ENCODE measurements around the gene SPATA46.

The SPATA46 gene

DNA sequence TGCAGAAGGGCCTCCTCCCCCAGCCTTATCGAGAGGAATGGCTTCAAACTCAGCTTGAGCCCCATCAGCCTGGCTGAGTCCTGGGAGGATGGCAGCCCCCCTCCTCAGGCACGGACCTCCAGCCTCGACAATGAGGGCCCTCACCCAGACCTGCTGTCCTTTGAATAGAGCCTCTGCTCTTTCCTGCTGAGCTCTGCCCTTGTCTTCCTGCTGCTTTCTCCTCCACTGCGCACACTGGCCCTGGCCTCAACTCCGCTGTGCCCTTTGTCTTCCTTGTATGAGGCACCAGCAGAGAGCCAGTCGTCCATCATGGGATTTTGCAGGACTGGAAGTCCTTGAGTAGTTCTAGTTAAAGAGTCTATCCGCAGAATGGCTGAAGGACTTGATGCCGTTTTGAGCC lies 6.9 kb upstream of the SPATA46 start:
- no peak overlapping the region for H3K56ac ChIP-seq (ENCODE audit: low read length)
- no peaks in the 10 kb centered on the region for H3K27me3 ChIP-seq (ENCODE audit: insufficient read depth, low read length, poor library complexity)
- no peaks in the 10 kb centered on the region for H3K79me1 ChIP-seq (ENCODE audit: low read length)
- H3K4me1 ChIP-seq (ENCODE audit: control insufficient read depth, low read depth, low read length): no peaks in the 10 kb centered on the region
- no peak overlapping the region for H2AK5ac ChIP-seq (ENCODE audit: low read length)
- H2BK120ac ChIP-seq (ENCODE audit: low read depth, low read length): no peak overlapping the region
- no peak overlapping the region for H2BK15ac ChIP-seq (replicated peaks; ENCODE audit: low read depth)
- no peak overlapping the region for H3K4ac ChIP-seq (ENCODE audit: low read depth, low read length)
- H3K4me2 ChIP-seq (ENCODE audit: low read length): no peak overlapping the region
- no peak overlapping the region for H3K23ac ChIP-seq (ENCODE audit: low read length)
- H3K4me3 ChIP-seq (ENCODE audit: low read length): no peak overlapping the region
- no peak overlapping the region for H3K9ac ChIP-seq (ENCODE audit: low read length)
- H2BK5ac ChIP-seq (ENCODE audit: low read length): no peak overlapping the region
- no peak for DNase-seq
- no peak overlapping the region for H3K18ac ChIP-seq (ENCODE audit: low read length)
- H3K27ac ChIP-seq (ENCODE audit: low read depth, low read length): no peak overlapping the region
- H3K79me2 ChIP-seq (ENCODE audit: control insufficient read depth, insufficient read depth, low read length): no peaks in the 10 kb centered on the region
- H4K5ac ChIP-seq (ENCODE audit: low read length): no peak overlapping the region
- no peak overlapping the region for H4K8ac ChIP-seq (ENCODE audit: low read depth, low read length)
- WGBS (ENCODE audit: extremely low coverage, insufficient coverage, low lambda C conversion rate): no CpG with 5 or more reads among the region's 8 CpGs
- no peaks in the 10 kb centered on the region for H3K36me3 ChIP-seq (ENCODE audit: control insufficient read depth, insufficient read depth, low read length)

DNA sequence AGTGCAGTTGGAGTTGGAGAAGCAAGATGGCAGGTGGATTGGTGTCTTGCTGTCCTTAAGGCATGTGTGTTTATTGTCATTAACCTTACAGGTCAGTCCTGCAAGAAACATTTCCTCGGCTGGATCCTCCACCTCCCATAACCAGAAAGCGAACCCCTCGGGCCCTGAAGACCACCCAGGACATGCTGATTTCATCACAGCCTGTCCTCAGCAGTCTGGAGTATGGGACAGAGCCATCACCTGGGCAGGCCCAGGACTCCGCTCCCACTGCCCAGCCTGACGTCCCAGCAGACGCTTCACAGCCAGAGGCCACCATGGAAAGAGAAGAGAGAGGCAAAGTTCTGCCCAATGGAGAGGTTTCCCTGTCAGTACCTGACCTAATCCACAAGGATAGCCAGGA lies 6.4 kb upstream of the SPATA46 start:
- Histone ChIP-seq H2BK120ac (ENCODE audit: low read depth, low read length) (no peak overlapping the region), H2BK5ac (ENCODE audit: low read length) (no peak overlapping the region), H3K4ac (ENCODE audit: low read depth, low read length) (no peak overlapping the region), H3K79me1 (ENCODE audit: low read length) (no peaks in the 10 kb centered on the region), H3K56ac (ENCODE audit: low read length) (no peak overlapping the region), H3K27me3 (ENCODE audit: insufficient read depth, low read length, poor library complexity) (no peaks in the 10 kb centered on the region), H3K4me2 (ENCODE audit: low read length) (no peak overlapping the region), H2BK15ac (replicated peaks; ENCODE audit: low read depth) (no peak overlapping the region), H3K9ac (ENCODE audit: low read length) (no peak overlapping the region), H3K18ac (ENCODE audit: low read length) (no peak overlapping the region), H4K5ac (ENCODE audit: low read length) (no peak overlapping the region), H3K27ac (ENCODE audit: low read depth, low read length) (no peak overlapping the region), H4K8ac (ENCODE audit: low read depth, low read length) (no peak overlapping the region), H3K4me3 (ENCODE audit: low read length) (no peak overlapping the region), H3K79me2 (ENCODE audit: control insufficient read depth, insufficient read depth, low read length) (no peaks in the 10 kb centered on the region), H2AK5ac (ENCODE audit: low read length) (no peak overlapping the region), H3K36me3 (ENCODE audit: control insufficient read depth, insufficient read depth, low read length) (no peaks in the 10 kb centered on the region), H3K4me1 (ENCODE audit: control insufficient read depth, low read depth, low read length) (no peaks in the 10 kb centered on the region), H3K23ac (ENCODE audit: low read length) (no peak overlapping the region)
- no CpG with 5 or more reads among the region's 6 CpGs for WGBS (ENCODE audit: extremely low coverage, insufficient coverage, low lambda C conversion rate)
- DNase-seq: no peak

DNA sequence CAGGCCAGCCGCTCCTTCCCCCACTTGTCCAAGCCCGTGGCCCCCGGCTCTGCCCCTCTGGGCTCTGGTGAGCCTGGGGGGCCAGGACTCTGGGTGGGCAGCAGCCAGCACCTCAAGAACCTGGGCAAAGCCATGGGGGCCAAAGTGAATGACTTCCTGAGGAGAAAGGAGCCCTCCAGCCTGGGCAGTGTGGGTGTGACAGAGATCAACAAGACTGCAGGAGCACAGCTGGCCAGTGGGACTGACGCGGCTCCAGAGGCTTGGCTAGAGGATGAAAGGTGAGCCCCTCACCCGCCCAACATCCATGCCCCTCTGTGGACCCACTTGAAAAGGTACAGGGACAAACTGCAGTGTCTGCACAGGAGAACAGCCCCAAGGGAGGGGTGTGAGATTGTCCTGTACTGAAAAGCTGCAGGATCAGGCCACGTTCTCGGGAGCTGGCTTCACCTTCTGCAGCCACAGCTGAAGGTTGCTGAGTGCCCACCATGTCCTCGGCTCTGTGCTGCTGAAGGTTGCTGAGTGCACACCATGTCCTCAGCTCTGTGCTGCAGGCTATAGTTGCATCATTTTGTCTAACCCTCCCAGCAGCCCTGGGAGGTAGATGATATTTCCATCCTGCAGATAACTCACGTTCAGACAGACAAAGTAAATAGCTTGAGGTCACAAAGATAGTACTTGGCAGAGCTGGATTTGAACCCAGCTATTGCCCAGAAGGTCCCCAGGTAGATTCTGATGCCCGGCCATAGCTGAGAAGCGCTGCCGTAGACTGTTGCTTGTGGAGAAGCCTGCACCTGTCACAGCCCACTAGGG lies 5.5 kb upstream of the SPATA46 start:
- H3K18ac ChIP-seq (ENCODE audit: low read length): no peak overlapping the region
- H3K23ac ChIP-seq (ENCODE audit: low read length): no peak overlapping the region
- H3K36me3 ChIP-seq (ENCODE audit: control insufficient read depth, insufficient read depth, low read length): no peaks in the 10 kb centered on the region
- no peaks in the 10 kb centered on the region for H3K4me1 ChIP-seq (ENCODE audit: control insufficient read depth, low read depth, low read length)
- H2BK120ac ChIP-seq (ENCODE audit: low read depth, low read length): no peak overlapping the region
- H3K27me3 ChIP-seq (ENCODE audit: insufficient read depth, low read length, poor library complexity): no peaks in the 10 kb centered on the region
- H2BK15ac ChIP-seq (replicated peaks; ENCODE audit: low read depth): no peak overlapping the region
- no peak overlapping the region for H3K9ac ChIP-seq (ENCODE audit: low read length)
- no peak overlapping the region for H2AK5ac ChIP-seq (ENCODE audit: low read length)
- no peak overlapping the region for H4K8ac ChIP-seq (ENCODE audit: low read depth, low read length)
- no peak overlapping the region for H3K4ac ChIP-seq (ENCODE audit: low read depth, low read length)
- H3K79me1 ChIP-seq (ENCODE audit: low read length): no peaks in the 10 kb centered on the region
- WGBS (ENCODE audit: extremely low coverage, insufficient coverage, low lambda C conversion rate): no CpG with 5 or more reads among the region's 13 CpGs
- no peak overlapping the region for H3K4me3 ChIP-seq (ENCODE audit: low read length)
- no peak for DNase-seq
- no peak overlapping the region for H3K4me2 ChIP-seq (ENCODE audit: low read length)
- H3K56ac ChIP-seq (ENCODE audit: low read length): no peak overlapping the region
- H3K27ac ChIP-seq (ENCODE audit: low read depth, low read length): no peak overlapping the region
- no peak overlapping the region for H4K5ac ChIP-seq (ENCODE audit: low read length)
- no peaks in the 10 kb centered on the region for H3K79me2 ChIP-seq (ENCODE audit: control insufficient read depth, insufficient read depth, low read length)
- no peak overlapping the region for H2BK5ac ChIP-seq (ENCODE audit: low read length)

DNA sequence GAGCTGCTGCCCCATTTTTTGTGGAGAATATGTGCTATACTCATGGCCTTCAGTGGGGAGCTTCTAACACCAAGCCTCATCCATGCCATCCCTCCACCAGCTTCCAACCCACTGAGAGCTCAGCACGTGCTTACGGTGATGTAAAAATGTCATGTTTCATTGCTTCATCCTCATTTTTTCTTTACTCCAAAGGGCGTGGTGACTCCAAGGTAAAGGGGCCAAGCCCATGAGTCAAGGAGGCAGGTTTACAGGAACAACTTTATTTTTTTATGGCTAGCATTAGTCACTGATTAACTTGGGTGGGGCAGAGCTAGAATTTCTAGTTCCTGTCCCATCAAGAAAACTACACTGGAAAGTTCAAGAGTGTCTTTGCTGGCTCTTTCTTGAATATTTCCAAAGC lies 4.7 kb upstream of the SPATA46 start, which contains the start of gene C1orf226:
TSS of gene C1orf226 (plus strand) at position 346 of the 400 bp plus-strand sequence. CDS start 174 bp downstream, outside the sequence.
- no peak within 1 kb of the TSS for H3K18ac ChIP-seq (ENCODE audit: low read length)
- H2BK120ac ChIP-seq (ENCODE audit: low read depth, low read length): no peak within 1 kb of the TSS
- H2BK5ac ChIP-seq (ENCODE audit: low read length): no peak within 1 kb of the TSS
- no peaks in the 10 kb centered on the region for H3K27me3 ChIP-seq (ENCODE audit: insufficient read depth, low read length, poor library complexity)
- no peak within 1 kb of the TSS for H2AK5ac ChIP-seq (ENCODE audit: low read length)
- WGBS (ENCODE audit: extremely low coverage, insufficient coverage, low lambda C conversion rate): no CpG with 5 or more reads among the region's 3 CpGs
- H3K56ac ChIP-seq (ENCODE audit: low read length): no peak within 1 kb of the TSS
- no peaks in the 10 kb centered on the region for H3K36me3 ChIP-seq (ENCODE audit: control insufficient read depth, insufficient read depth, low read length)
- H3K4me2 ChIP-seq (ENCODE audit: low read length): no peak within 1 kb of the TSS
- H3K79me1 ChIP-seq (ENCODE audit: low read length): no peaks in the 10 kb centered on the region
- no peak for DNase-seq
- H4K5ac ChIP-seq (ENCODE audit: low read length): no peak within 1 kb of the TSS
- no peak within 1 kb of the TSS for H3K27ac ChIP-seq (ENCODE audit: low read depth, low read length)
- no peak within 1 kb of the TSS for H3K23ac ChIP-seq (ENCODE audit: low read length)
- H3K4ac ChIP-seq (ENCODE audit: low read depth, low read length): no peak within 1 kb of the TSS
- no peaks in the 10 kb centered on the region for H3K79me2 ChIP-seq (ENCODE audit: control insufficient read depth, insufficient read depth, low read length)
- no peaks in the 10 kb centered on the region for H3K4me1 ChIP-seq (ENCODE audit: control insufficient read depth, low read depth, low read length)
- no peak within 1 kb of the TSS for H3K9ac ChIP-seq (ENCODE audit: low read length)
- H3K4me3 ChIP-seq (ENCODE audit: low read length): no peak within 1 kb of the TSS
- H4K8ac ChIP-seq (ENCODE audit: low read depth, low read length): no peak within 1 kb of the TSS
- H2BK15ac ChIP-seq (replicated peaks; ENCODE audit: low read depth): no peak within 1 kb of the TSS

DNA sequence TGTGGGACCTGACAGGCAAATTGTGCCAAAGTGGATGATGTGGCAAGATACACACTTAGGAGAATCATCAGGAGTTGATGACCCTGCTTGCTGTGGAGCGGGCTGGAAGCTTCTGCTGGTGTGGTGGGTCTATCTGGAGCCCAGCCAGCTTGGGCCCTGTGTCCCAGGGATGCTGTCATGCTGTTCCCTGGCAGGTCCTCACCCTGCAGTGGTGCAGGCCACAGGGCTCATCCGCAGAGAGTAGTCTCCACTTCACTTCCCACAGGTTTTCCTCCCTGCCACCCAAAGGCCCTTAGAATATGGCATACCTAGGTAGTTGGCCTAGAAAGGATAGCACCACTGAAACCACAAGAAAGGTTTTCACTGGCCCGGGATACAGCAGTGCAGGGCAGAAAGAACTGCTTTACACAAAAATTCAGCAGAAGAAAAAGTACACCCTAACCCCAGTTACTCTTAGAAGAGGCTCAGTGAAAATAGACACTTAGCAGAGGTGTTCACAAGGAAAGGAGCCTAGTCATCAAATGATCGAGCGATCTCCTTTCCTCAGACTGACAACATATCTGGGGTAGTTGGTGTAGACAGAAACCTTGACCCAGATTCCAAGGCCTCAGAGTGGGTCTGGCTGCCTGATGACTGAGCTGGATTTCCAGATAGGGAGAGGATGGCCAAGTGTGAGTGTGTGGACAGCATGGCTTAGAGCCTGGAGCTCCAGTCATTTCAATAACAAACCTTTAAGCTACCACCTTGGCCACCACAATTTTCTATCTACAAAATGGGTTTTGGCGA lies 3.6 kb upstream of the SPATA46 start:
- Histone ChIP-seq H3K4me2 (ENCODE audit: low read length) (no peak overlapping the region), H4K5ac (ENCODE audit: low read length) (no peak overlapping the region), H2BK15ac (replicated peaks; ENCODE audit: low read depth) (no peak overlapping the region), H2AK5ac (ENCODE audit: low read length) (no peak overlapping the region), H3K4me1 (ENCODE audit: control insufficient read depth, low read depth, low read length) (no peaks in the 10 kb centered on the region), H3K27ac (ENCODE audit: low read depth, low read length) (no peak overlapping the region), H3K18ac (ENCODE audit: low read length) (no peak overlapping the region), H2BK5ac (ENCODE audit: low read length) (no peak overlapping the region), H3K4ac (ENCODE audit: low read depth, low read length) (no peak overlapping the region), H3K79me1 (ENCODE audit: low read length) (no peaks in the 10 kb centered on the region), H3K9ac (ENCODE audit: low read length) (no peak overlapping the region), H3K79me2 (ENCODE audit: control insufficient read depth, insufficient read depth, low read length) (no peaks in the 10 kb centered on the region), H2BK120ac (ENCODE audit: low read depth, low read length) (no peak overlapping the region), H3K36me3 (ENCODE audit: control insufficient read depth, insufficient read depth, low read length) (no peaks in the 10 kb centered on the region), H3K23ac (ENCODE audit: low read length) (no peak overlapping the region), H3K27me3 (ENCODE audit: insufficient read depth, low read length, poor library complexity) (no peaks in the 10 kb centered on the region), H3K4me3 (ENCODE audit: low read length) (no peak overlapping the region), H4K8ac (ENCODE audit: low read depth, low read length) (no peak overlapping the region), H3K56ac (ENCODE audit: low read length) (no peak overlapping the region)
- no CpG with 5 or more reads among the region's 6 CpGs for WGBS (ENCODE audit: extremely low coverage, insufficient coverage, low lambda C conversion rate)
- no peak for DNase-seq

All from mesendoderm (in vitro differentiated cells).